GM19372 (cell line): ENCODE measurements around the gene CTDNEP1.

Experiments
- ATAC-seq: cut with Tn5 transposase; IDR thresholded peaks from one replicate; pipeline ENCODE4 v1.9.1; 2021; ENCODE audit warnings: mild to moderate bottlenecking, low read depth, moderate library complexity; ENCODE audit not compliant: unreplicated experiment

Gene CTDNEP1

GRCh38 chr17:7251661-7252175 is at the start of gene CTDNEP1:
Gene CTDNEP1, minus strand, starts transcription at chr17:7251734. Its CDS starts 438 bp downstream, at chr17:7251296.
- peak; percentile 83 for ATAC-seq

DNA sequence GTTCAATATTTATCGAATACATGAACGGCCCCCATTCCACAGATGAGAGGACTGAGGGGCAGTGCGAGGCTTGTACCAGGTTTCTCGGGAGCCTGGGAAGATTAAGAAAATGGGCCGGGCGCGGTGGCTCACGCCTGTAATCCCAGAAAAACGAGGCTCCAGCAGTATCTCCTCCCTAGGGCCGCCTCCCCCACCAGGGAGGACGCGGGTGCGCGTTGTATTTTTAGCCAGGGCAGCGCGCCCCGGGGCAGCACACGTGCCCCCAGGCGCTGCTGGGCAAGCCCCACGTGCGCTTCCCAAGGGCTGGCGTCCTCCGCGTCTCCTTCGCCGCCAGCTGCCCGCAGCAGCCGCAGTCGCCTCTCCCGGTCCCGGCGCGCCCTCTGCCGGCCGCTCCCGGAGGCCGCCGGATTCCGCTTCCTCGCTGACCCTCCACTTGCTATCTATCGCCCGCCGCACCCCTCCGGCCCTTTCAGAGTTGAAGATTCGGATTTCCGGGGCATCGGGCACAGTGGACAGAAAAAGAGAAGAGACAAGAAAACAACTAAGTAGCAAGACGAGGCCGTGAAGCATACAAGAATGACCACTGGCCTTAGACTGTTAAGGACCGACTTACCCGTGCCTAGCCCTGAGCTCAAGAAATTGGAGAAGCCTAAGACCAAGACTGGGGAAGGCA is 44.8 kb upstream of the CTDNEP1 start:
- ATAC-seq, result no peak

GRCh38 chr17:7295230-7296180 is 44.0 kb upstream of the CTDNEP1 start:
- ATAC-seq, result no peak

- ATAC-seq, result no peak
These were observed 43.1 kb upstream of the CTDNEP1 start, which contains the start of gene YBX2 for GRCh38 chr17:7294614-7295153. Gene YBX2, minus strand, starts transcription at chr17:7294639. Its CDS starts 139 bp downstream, at chr17:7294500.

DNA sequence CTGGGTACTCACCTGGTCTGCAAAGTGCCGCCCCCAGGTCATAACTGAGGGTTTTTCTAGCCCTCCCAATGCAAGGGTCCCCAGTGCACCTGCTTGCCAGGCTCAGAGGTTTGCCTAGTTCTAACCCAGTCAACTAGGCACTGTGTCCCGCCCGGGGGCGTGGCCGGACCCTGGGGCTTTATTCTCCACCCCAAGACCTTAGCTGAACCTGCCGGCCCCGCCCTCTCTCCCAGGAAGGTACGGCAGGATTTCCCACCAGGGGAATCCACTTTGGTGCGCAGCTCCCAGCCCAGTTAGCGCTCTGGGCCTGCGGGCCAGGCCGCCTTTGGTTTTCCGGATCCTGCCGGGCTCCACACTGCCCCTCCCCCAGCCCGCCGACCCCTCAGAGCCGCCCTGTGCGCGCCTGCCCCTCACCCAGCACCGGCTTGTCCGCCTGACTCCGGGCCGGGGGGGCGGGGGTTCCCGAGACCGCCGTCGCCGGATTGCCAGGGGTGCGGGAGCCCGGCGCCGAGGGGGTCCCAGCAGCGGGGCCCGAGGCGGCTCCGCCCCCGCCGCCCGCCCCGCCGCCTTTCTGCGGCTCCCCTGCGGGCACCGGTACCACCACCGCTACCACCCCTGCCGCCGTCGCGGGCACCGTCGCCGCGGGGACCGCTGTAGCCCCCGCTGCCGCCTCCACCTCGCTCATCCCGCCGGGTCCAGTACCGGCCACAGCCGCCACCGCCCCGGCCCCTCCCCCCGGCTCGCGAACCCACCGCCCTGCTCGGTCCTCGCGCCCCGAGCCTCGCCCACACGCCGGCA is 42.5 kb upstream of the CTDNEP1 start:
- ATAC-seq, result no peak

DNA sequence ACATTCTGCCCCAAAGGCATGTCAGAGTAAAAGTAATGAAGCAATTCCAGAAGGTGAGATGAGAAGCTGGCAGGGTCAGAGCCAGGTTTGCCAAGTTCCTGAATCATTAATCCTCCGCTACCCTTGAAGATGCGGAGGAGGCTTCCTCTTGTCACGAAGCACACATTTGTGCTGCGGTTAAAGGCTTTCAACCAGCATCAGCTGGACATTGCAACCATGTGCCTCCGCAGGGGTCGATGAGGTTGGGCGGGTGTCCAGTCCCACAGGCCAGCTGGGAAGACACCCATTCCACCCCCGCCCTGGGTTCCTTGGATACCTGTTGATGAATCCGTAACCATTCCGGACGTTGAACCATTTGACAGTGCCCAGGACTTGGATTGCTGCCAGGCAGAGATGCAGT is 41.6 kb upstream of the CTDNEP1 start:
- no peak for ATAC-seq

- no peak for ATAC-seq
These were observed 41.2 kb upstream of the CTDNEP1 start for GRCh38 chr17:7292729-7293128.

DNA sequence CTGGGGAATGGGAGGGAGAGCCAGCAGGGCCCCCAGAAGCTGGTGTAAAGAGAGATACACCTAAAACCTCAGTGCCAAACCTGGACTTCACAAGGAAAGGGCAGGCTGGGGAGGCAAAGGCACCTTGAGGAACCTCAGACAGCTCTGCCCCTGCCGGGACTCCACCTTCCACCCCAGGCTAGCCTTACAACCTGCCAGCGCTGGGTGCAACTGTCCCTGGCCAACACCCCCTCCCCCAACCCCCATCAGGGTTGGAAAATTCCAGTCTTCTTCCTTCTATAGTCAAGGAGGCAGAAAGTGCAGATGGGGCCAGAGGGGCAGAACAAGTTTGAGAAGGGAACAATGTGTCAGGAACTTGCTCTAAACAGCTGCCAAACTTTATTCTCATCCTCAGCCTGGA is 40.7 kb upstream of the CTDNEP1 start:
- no peak for ATAC-seq

DNA sequence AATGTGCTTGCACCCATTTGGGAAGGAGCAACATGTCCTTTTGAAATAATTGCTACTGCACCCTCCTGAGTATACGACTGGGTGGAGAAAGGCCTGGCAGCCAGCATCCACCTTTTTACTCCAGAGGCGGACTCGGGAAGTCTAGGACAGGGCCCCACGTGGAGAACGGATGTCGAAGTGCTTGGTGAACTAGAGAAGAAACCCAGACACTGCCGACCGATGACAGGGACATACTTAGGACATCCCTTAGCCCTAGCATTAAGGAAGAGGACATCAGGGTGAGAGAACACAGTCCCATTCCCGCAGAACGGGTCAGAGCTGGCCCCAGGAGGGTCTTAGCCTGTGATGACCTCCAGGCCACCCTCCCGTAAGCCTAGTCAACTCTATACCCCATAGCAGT is 39.2 kb upstream of the CTDNEP1 start:
- no peak for ATAC-seq

- ATAC-seq, result no peak
These were observed 38.6 kb upstream of the CTDNEP1 start for GRCh38 chr17:7290166-7290565.

DNA sequence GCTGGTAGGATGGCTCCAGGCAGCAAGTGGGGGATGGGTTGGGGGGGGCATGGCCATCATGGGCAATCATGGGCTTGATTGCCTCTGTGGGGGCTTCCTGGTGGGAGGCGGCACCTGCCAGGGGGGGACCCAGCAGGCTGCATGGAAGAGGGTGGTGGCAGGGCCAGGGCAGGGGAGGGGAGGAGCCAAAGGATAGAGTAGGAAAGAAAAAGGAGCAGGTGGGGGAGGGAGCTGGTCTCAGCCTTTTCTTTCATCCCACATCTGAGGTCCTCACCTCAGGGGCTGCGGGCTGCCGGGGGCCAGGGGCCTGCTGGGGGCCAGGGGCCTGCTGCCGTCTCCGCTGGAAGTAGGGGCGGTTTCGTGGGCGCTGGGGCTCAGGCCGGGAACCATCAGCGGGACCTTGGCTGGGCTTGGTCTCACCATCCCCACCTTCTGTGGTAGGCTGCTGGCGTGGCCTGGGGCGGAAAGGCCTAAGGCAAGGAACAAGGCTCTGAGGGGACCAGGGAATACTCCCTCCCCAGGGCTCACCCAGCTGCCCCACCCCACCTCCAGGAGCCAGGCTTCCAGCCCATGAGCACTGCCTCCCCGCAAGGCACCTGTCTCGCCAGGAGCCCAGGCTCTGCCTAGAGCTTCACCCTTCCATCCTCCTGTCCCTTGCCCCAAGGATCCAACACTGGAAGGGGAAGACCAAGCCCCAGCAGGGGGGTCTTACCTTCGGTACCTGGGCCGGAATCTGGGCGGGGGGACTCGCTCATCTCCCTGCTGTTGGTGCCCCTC is 37.9 kb upstream of the CTDNEP1 start:
- ATAC-seq, result no peak

DNA sequence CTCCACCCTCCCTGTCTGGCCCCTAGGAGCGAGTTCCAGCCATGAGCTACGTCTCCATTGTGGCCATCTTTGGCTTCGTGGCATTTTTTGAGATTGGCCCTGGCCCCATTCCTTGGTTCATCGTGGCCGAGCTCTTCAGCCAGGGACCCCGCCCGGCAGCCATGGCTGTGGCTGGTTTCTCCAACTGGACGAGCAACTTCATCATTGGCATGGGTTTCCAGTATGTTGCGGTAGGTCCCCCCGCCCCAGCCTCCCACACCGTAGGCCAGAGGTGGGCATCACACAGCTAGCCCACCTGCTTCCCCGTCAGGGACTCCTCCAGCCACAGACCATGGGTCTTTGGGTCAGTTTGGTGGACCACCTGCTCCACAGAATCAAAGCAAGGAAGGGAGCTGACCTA is 34.1 kb upstream of the CTDNEP1 start:
- no peak for ATAC-seq

DNA sequence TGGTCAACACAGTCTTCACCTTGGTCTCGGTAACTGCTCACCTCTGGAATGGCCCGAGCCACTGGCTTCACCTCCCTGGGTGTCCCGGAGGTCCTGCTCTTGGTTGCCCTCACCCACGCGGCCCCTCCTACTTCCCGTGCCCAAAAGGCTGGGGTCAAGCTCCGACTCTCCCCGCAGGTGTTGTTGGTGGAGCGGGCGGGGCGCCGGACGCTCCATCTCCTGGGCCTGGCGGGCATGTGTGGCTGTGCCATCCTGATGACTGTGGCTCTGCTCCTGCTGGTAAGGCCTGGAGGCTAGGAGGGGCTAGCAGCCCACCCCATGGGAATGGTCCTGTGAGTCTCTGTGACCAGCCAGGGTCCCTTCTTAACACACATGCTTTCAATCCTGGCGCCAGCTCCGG is 33.4 kb upstream of the CTDNEP1 start:
- ATAC-seq, result no peak

DNA sequence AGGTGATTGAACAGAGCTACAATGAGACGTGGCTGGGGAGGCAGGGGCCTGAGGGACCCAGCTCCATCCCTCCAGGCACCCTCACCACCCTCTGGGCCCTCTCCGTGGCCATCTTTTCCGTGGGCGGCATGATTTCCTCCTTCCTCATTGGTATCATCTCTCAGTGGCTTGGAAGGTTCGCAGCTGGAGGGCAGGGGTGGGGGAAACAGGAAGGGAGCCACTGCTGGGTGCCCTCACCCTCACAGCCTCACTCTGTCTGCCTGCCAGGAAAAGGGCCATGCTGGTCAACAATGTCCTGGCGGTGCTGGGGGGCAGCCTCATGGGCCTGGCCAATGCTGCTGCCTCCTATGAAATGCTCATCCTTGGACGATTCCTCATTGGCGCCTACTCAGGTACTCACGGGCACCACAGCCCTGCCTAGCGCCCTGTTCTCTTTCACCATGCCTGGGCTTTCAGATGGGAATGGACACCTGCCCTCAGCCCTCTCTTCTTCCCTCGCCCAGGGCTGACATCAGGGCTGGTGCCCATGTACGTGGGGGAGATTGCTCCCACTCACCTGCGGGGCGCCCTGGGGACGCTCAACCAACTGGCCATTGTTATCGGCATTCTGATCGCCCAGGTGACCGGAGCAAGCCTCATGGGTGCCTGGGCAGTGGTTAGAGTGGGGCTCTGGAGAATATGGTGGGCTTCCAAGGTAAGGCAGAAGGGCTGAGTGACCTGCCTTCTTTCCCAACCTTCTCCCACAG is 32.1 kb upstream of the CTDNEP1 start:
- no peak for ATAC-seq

- ATAC-seq, result no peak
These were observed 31.3 kb upstream of the CTDNEP1 start for GRCh38 chr17:7282752-7283321.

GRCh38 chr17:7281953-7282751 is 30.6 kb upstream of the CTDNEP1 start:
- no peak for ATAC-seq

DNA sequence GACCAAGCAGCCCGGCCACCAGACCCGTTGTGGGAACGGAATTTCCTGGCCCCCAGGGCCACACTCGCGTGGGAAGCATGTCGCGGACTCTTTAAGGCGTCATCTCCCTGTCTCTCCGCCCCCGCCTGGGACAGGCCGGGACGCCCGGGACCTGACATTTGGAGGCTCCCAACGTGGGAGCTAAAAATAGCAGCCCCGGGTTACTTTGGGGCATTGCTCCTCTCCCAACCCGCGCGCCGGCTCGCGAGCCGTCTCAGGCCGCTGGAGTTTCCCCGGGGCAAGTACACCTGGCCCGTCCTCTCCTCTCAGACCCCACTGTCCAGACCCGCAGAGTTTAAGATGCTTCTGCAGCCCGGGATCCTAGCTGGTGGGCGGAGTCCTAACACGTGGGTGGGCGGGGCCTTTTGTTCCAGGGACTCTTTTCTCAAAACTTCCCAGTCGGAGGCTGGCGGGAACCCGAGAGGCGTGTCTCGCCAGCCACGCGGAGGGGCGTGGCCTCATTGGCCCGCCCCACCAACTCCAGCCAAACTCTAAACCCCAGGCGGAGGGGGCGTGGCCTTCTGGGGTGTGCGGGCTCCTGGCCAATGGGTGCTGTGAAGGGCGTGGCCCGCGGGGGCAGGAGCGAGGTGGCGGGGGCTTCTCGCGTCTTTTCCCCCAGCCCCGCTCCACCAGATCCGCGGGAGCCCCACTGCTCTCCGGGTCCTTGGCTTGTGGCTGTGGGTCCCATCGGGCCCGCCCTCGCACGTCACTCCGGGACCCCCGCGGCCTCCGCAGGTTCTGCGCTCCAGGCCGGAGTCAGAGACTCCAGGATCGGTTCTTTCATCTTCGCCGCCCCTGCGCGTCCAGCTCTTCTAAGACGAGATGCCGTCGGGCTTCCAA is 29.8 kb upstream of the CTDNEP1 start, which contains the start of gene SLC2A4:
Gene SLC2A4 (plus strand): TSS at position 645 of the 879 bp plus-strand sequence. CDS start 217 bp downstream, at position 862.
- peak; percentile 68 for ATAC-seq
